Thymus (tissue), 11 donors: Measurements from ENCODE around the gene CDK2. TPM values are rescaled to one million over a fixed set of nuclear protein-coding genes. Genes with fewer than 3 reads are reported as not detected.
"Not testable (repeated sequence)": the region's sequence is repeated elsewhere in the genome, so short reads cannot be mapped to it uniquely, and the experiment has no call there.

Experiments used
- DNase-seq, 9 donors: peaks; one replicate each; pipeline ENCODE4 v3.0.0-alpha.2; 2013; ENCODE audit warnings: low spot score in 9 of 9, low read depth in 6 of 9, missing footprints in 1 of 9
- H3K27ac ChIP-seq, 2 donors: one replicate each; pipeline ENCODE4 v1.5.1; 2013; ENCODE audit warnings: control low read depth in 1 of 2, low read depth in 1 of 2, low read length in 1 of 2, mild to moderate bottlenecking in 1 of 2, moderate library complexity in 1 of 2
- H3K27me3 ChIP-seq, 2 donors: one replicate each; pipeline ENCODE4 v1.5.1; 2013; ENCODE audit warnings: low read length in 1 of 2; ENCODE audit not compliant: control insufficient read depth in 2 of 2, insufficient read depth in 1 of 2
- H3K36me3 ChIP-seq, 2 donors: one replicate each; pipeline ENCODE4 v1.5.1; 2013; ENCODE audit warnings: low read length in 1 of 2, mild to moderate bottlenecking in 1 of 2, moderate library complexity in 1 of 2; ENCODE audit not compliant: control insufficient read depth in 2 of 2, insufficient read depth in 2 of 2
- H3K4me1 ChIP-seq, 2 donors: one replicate each; pipeline ENCODE4 v1.5.1; 2013; ENCODE audit warnings: low read length in 2 of 2; ENCODE audit not compliant: control insufficient read depth in 2 of 2, insufficient read depth in 2 of 2
- H3K4me3 ChIP-seq, 2 donors: one replicate each; pipeline ENCODE4 v1.5.1; 2013; ENCODE audit warnings: low read length in 2 of 2, control low read depth in 1 of 2, mild to moderate bottlenecking in 1 of 2
- H3K9me3 ChIP-seq, 2 donors: one replicate each; pipeline ENCODE4 v1.5.1; 2013; ENCODE audit warnings: low read length in 1 of 2, mild to moderate bottlenecking in 1 of 2; ENCODE audit not compliant: control insufficient read depth in 2 of 2, insufficient read depth in 1 of 2
- WGBS: extraction: QIAGEN DNeasy Blood & Tissue Kit; methylation state at CpG from one replicate; pipeline ENCODE4 v1.1.7; 2013; 5-methylcytosine and 5-hydroxymethylcytosine counted together
- polyA plus RNA-seq: library from polyadenylated mRNA; stranded (reverse); fragments of 200-250 nt; gene quantifications from one replicate; pipeline ENCODE4 v1.2.3, GENCODE V29; 2013
- total RNA-seq: library from RNA; stranded (reverse); fragments of 120-200 nt; gene quantifications from one replicate; pipeline ENCODE4 v1.2.4, GENCODE V29; 2013
- donor health status: healthy.

The CDK2 gene
- total and polyA plus RNA-seq, 2 donors: 22.3 to 67.2 TPM

DNA sequence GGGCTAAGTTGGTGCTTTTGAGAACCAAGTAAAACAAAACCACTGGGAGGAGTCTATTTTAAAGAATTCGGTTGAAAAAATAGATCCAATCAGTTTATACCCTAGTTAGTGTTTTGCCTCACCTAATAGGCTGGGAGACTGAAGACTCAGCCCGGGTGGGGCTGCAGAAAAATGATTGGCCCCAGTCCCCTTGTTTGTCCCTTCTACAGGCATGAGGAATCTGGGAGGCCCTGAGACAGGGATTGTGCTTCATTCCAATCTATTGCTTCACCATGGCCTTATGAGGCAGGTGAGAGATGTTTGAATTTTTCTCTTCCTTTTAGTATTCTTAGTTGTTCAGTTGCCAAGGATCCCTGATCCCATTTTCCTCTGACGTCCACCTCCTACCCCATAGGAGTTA is 5.4 kb downstream of the CDK2 start:
- no peaks in the 10 kb centered on the region for H3K9me3 ChIP-seq
- H3K4me3 ChIP-seq: no peak overlapping the region
- 93% methylated on average over 3 of the region's 3 CpGs for WGBS
- H3K27ac ChIP-seq: no peak overlapping the region
- no peak for DNase-seq
- peaks cover 9 to 35% of the 10 kb centered on the region in 2 donors for H3K36me3 ChIP-seq
- H3K27me3 ChIP-seq: no peaks in the 10 kb centered on the region
- peaks cover 25 to 34% of the 10 kb centered on the region in 2 donors for H3K4me1 ChIP-seq

DNA sequence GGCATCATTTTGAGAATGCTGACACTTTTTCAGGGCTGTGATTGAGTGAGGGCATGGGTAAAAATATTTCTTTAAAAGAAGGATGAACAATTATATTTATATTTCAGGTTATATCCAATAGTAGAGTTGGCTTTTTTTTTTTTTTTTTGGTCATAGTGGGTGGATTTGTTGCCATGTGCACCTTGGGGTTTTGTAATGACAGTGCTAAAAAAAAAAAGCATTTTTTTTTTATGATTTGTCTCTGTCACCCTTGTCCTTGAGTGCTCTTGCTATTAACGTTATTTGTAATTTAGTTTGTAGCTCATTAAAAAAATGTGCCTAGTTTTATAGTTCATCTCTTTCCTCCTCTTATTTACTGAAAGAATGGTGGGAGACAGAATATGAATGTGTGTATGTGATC is 5.8 kb downstream of the CDK2 start:
- Histone ChIP-seq H3K4me3 (peak overlapping the region in 1 of 2 donors; percentile 68), H3K9me3 (no peaks in the 10 kb centered on the region), H3K27me3 (no peaks in the 10 kb centered on the region), H3K4me1 (peaks cover 21 to 30% of the 10 kb centered on the region in 2 donors), H3K27ac (peak overlapping the region in 1 of 2 donors; percentile 88), H3K36me3 (peaks cover 9 to 36% of the 10 kb centered on the region in 2 donors)
- 76% methylated on average over 1 of the region's 1 CpG for WGBS
- no peak for DNase-seq

DNA sequence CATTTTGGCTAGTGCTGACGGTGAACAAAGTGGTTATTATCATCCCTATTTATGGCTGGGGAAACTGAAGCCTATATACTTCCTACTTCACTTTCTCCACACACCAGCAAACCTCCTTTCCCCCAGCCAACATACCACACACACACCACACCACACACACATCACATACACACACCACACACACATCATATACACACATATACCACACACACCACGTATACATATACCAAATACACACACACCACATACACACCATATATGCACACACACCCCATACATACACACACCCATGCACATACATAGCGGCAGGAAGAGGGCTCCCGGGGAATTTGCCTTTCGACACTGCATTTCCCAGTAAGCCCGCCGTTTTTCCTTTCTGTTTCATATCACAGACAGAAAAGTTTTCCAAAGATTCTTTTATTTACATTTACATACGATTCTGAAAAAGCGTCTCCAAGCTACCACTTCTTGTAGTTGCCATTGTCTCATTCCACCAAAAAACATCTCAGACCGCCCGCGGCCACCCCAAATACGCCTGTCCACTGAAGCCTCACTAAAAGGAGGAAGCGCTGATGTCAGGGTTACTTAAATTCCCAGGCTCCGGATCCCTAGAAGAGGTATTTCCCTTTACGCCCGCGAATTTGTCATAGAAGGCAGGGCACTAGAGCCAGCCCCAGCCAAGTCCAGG is 6.4 kb downstream of the CDK2 start:
- DNase-seq: no peak
- H3K27me3 ChIP-seq: no peaks in the 10 kb centered on the region
- WGBS: 2% methylated on average over 18 of the region's 18 CpGs
- H3K36me3 ChIP-seq: peaks cover 9 to 40% of the 10 kb centered on the region in 2 donors
- H3K9me3 ChIP-seq: no peaks in the 10 kb centered on the region
- peak overlapping the region; percentile 88 to 90 for H3K27ac ChIP-seq
- peak overlapping the region; percentile 57 to 68 for H3K4me3 ChIP-seq
- H3K4me1 ChIP-seq: peaks cover 15 to 24% of the 10 kb centered on the region in 2 donors

DNA sequence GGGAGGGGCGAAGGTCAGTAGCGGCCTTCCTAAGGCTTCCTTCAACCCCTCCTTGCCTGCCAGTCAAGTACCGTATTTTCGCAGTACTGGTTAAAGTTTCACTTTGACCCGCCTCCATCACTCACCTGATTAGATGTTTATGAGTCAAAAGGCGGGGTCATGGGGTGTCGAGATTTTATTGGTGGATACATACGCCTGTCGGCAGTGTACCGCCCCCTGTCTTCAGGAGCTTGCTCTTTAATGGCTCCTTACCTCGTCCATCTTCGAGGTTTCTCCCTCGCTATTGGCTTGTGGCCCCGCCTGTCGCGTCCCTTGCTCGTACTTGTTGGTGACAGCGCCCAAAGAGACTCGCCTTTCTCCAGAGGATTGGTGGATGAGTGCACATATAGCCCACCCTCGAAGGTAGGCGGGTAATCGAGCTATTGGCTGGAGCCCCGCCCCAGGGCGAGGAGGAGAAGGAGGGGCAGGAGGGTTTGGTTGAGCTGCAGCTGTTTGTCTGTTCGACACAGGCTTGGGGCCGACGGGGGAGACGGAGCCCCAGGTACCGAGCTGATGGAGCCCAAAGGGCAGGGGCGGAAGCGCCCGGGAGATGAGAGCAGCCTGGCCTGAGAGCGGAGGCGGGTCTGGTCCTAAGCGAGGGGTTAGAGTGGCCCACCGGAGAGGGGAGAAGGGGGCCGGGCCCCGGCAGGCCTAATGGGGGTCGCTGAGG is 7.1 kb downstream of the CDK2 start, which contains the start of gene RAB5B:
RAB5B (plus strand) TSS at position 480 of the 709 bp plus-strand sequence. CDS start 12,883 bp downstream, outside the sequence.
- Histone ChIP-seq H3K27me3 (no peaks in the 10 kb centered on the region), H3K4me3 (peak within 1 kb of the TSS; percentile 73 to 94), H3K36me3 (peaks cover 9 to 33% of the 10 kb centered on the region in 2 donors), H3K4me1 (peaks cover 15 to 20% of the 10 kb centered on the region in 2 donors), H3K9me3 (no peaks in the 10 kb centered on the region), H3K27ac (peak within 1 kb of the TSS; percentile 88 to 90)
- under 1% methylated on average over 39 of the region's 39 CpGs for WGBS
- DNase-seq: peak; percentile 94 to 100 (median 99)

DNA sequence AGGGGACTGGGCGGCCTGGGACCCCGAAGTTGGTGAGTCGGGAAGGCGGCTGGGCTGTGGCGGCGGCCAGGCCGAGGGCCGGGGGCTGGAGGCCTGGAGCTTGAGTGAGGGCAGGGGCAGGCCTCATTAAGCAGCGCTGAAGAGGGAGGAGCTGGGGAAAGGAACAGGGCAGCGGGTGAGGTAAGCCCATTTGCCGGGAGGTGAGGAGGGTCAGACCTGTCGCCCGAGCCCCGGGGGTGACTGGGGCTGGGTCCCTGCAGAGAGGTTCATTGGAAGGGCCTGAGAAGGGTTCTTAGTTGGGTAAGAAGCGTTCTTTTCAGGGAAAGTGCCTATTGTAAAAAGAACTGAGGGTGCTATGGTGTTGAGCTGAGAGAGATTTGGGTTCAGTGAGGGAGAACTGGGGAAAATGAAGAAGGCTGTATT is 7.7 kb downstream of the CDK2 start:
- H3K9me3 ChIP-seq: no peaks in the 10 kb centered on the region
- DNase-seq: no peak
- H3K36me3 ChIP-seq: peaks cover 9 to 30% of the 10 kb centered on the region in 2 donors
- no peaks in the 10 kb centered on the region for H3K27me3 ChIP-seq
- peak overlapping the region; percentile 73 to 94 for H3K4me3 ChIP-seq
- WGBS: 1% methylated on average over 15 of the region's 15 CpGs
- peak overlapping the region; percentile 87 to 88 for H3K27ac ChIP-seq
- peaks cover 15 to 20% of the 10 kb centered on the region in 2 donors for H3K4me1 ChIP-seq

DNA sequence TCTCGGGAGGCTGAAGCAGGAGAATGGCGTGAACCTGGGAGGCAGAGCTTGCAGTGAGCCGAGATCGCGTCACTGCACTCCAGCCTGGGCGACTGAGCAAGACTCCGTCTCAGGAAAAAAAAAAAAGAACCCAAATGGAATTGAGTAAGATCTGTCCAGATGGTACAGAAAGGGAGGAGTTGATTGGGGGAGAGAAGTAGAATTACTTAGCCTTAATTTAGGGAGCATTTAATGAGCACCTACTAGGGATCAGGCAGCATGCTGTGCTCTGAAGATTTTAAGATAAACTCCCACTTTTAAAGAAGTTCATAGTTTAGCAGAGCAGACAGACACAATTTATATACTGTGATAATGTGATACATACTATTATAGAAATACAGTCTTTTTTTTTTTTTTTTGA is 11.8 kb downstream of the CDK2 start:
- H3K27me3 ChIP-seq: no peaks in the 10 kb centered on the region
- WGBS: 98% methylated on average over 7 of the region's 7 CpGs
- DNase-seq: no peak
- no peak overlapping the region for H3K27ac ChIP-seq
- peaks cover 14 to 37% of the 10 kb centered on the region in 2 donors for H3K36me3 ChIP-seq
- H3K4me1 ChIP-seq: peaks cover 8 to 16% of the 10 kb centered on the region in 2 donors
- no peak overlapping the region for H3K4me3 ChIP-seq
- no peaks in the 10 kb centered on the region for H3K9me3 ChIP-seq

DNA sequence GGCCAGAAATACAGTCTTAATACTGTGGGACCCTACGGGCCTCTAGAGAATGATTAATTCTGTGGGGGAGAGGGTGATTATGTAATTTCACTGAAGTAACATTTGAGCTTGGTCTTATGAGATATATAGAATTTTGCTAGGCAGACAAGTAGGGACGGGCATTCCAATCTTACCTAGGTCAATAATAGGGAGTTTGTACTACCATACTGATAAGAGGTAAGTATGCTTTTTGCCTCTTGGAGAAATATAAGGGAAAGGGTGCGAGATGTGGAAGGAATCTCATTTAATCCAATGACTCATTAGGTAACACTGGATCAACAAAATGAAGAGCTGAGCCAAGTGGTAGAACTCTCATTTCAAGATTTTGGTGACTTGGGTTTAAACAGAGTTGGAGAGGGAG is 12.4 kb downstream of the CDK2 start:
- Histone ChIP-seq H3K27me3 (no peaks in the 10 kb centered on the region), H3K4me3 (no peak overlapping the region), H3K27ac (no peak overlapping the region), H3K9me3 (no peaks in the 10 kb centered on the region), H3K36me3 (peaks cover 20 to 44% of the 10 kb centered on the region in 2 donors), H3K4me1 (peaks cover 8 to 16% of the 10 kb centered on the region in 2 donors)
- WGBS: 98% methylated on average over 3 of the region's 3 CpGs
- no peak for DNase-seq

DNA sequence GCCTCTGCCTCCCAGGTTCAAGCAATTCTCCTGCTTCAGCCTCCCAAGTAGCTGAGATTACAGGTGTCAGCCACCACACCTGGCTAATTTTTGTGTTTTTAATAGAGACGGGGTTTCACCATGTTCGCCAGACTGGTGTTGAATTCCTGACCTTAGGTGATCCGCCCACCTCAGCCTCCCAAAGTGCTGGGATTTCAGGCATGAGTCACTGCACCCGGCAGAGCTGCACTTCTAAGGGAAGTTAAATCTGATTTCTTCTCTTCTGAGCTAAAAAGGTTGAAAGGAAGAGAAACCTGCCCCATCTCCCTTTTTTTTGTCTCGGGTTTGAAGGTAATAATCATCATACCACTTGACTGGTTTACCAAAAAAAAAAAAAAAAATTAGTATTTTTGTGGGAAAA is 15.3 kb downstream of the CDK2 start:
- H3K4me1 ChIP-seq: not testable (repeated sequence)

DNA sequence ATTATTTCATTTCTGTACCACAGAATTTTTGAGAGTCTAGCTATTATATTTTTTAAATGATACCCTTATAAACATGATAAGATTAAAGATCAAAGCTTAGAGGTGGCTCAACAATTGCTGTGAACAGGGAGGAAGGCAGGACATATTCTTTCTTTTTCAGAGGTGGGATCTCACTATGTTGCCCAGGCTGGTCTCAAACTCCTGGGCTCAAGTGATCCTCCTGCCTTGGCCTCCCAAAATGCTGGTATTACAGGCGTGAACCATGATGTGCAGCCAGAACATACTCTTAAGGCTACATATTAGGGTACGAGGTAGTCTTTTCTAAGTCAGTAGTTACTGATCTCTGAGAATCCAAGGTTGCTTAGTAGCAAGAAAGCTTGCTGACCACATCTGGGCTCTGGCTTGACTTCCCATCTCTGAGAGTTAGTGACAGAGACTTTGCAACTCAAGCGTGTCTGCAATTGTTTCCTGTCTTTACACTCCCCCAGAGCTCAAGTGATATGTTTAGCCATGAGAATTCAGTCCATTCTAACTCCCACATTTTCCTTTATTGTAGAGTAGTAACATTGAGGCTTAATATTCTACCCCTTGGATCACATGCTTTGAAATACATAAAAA is 15.8 kb downstream of the CDK2 start:
- peaks cover 0 to 3% of the 10 kb centered on the region in 2 donors for H3K4me1 ChIP-seq
- no peaks in the 10 kb centered on the region for H3K27me3 ChIP-seq
- no peaks in the 10 kb centered on the region for H3K9me3 ChIP-seq
- H3K4me3 ChIP-seq: no peak overlapping the region
- peaks cover 34 to 70% of the 10 kb centered on the region in 2 donors for H3K36me3 ChIP-seq
- H3K27ac ChIP-seq: no peak overlapping the region
- DNase-seq: no peak
- 73% methylated on average over 3 of the region's 3 CpGs for WGBS

More for the DNA sequence above, 15.3 kb downstream of the CDK2 start:
- H3K27me3 ChIP-seq, DNase-seq, H3K27ac ChIP-seq, H3K9me3 ChIP-seq, H3K4me3 ChIP-seq: not testable (repeated sequence)
- 75% methylated on average over 5 of the region's 5 CpGs for WGBS
- peaks cover 29 to 66% of the 10 kb centered on the region in 2 donors for H3K36me3 ChIP-seq
